ENCODE results near the gene CDC34.

Gene CDC34

GRCh38 chr19:531753-532560 is at the start of gene CDC34:
TSS of gene CDC34 (plus strand) at chr19:531760. CDS start at chr19:531932, 172 bp downstream.
- DNase-seq = no peak

- no peak for DNase-seq
These were observed 49.1 kb upstream of the CDC34 start for GRCh38 chr19:482186-483041.

GRCh38 chr19:483332-484072 is 48.1 kb upstream of the CDC34 start:
- DNase-seq = no peak

GRCh38 chr19:484494-484893 is 47.1 kb upstream of the CDC34 start:
- DNase-seq = no peak

GRCh38 chr19:485077-485476 is 46.5 kb upstream of the CDC34 start:
- DNase-seq = no peak

- no peak for DNase-seq
These were observed 45.9 kb upstream of the CDC34 start for GRCh38 chr19:485583-486236.

GRCh38 chr19:488505-489417 is 42.8 kb upstream of the CDC34 start:
- peak; percentile 75 for DNase-seq

- DNase-seq = no peak
These were observed 42.0 kb upstream of the CDC34 start for GRCh38 chr19:489418-490196.

- no peak for DNase-seq
These were observed 40.3 kb upstream of the CDC34 start for GRCh38 chr19:491146-491741.

- DNase-seq = no peak
These were observed 39.4 kb upstream of the CDC34 start for GRCh38 chr19:492091-492531.

- no peak for DNase-seq
These were observed 38.0 kb upstream of the CDC34 start for GRCh38 chr19:493391-494170.

GRCh38 chr19:494171-495080 is 37.1 kb upstream of the CDC34 start:
- DNase-seq = no peak

- DNase-seq = no peak
These were observed 36.5 kb upstream of the CDC34 start for GRCh38 chr19:495081-495401.

GRCh38 chr19:495402-496111 is 36.0 kb upstream of the CDC34 start:
- DNase-seq = no peak

- no peak for DNase-seq
These were observed 35.4 kb upstream of the CDC34 start, which contains the start of gene MADCAM1 for GRCh38 chr19:496112-496665. TSS of gene MADCAM1 (plus strand) at chr19:496486. CDS start at chr19:496500, 14 bp downstream.

GRCh38 chr19:496986-497385 is 34.6 kb upstream of the CDC34 start:
- no peak for DNase-seq

- DNase-seq = no peak
These were observed 34.1 kb upstream of the CDC34 start for GRCh38 chr19:497491-497868.

Data from kidney glomerular epithelial cell (primary cell).